ENCODE results near the gene LTBP3.
"Not testable (repeated sequence)": the region's sequence is repeated elsewhere in the genome, so short reads cannot be mapped to it uniquely, and the experiment has no call there.

LTBP3 gene

GRCh38 chr11:65535102-65535501 is 23.1 kb downstream of the LTBP3 start:
- DNase-seq = no peak

GRCh38 chr11:65532388-65533064 is 25.6 kb downstream of the LTBP3 start:
- DNase-seq = no peak

- no peak for DNase-seq
Observed at GRCh38 chr11:65530157-65530496, 28.0 kb downstream of the LTBP3 start.

- no peak for DNase-seq
Observed at GRCh38 chr11:65529475-65530156, 28.5 kb downstream of the LTBP3 start.

- no peak for DNase-seq
Observed at GRCh38 chr11:65528819-65529350, 29.3 kb downstream of the LTBP3 start.

- DNase-seq = no peak
Observed at GRCh38 chr11:65526744-65527143, 31.4 kb downstream of the LTBP3 start.

- DNase-seq = no peak
Observed at GRCh38 chr11:65525546-65526480, 32.3 kb downstream of the LTBP3 start.

GRCh38 chr11:65524741-65525545 is 33.2 kb downstream of the LTBP3 start, which contains the start of gene SCYL1:
Gene SCYL1 (plus strand): TSS chr11:65525083. CDS start chr11:65525154, 71 bp downstream.
- DNase-seq = peak; percentile 95

GRCh38 chr11:65524014-65524740 is 34.0 kb downstream of the LTBP3 start:
- DNase-seq = peak; percentile 44

GRCh38 chr11:65523631-65523968 is 34.6 kb downstream of the LTBP3 start:
- DNase-seq = peak; percentile 34

- peak; percentile 30 for DNase-seq
Observed at GRCh38 chr11:65522718-65523630, 35.2 kb downstream of the LTBP3 start.

- DNase-seq = peak; percentile 11
Observed at GRCh38 chr11:65521777-65522521, 36.2 kb downstream of the LTBP3 start.

- not testable (repeated sequence) for DNase-seq
Observed at GRCh38 chr11:65518941-65519549, 39.1 kb downstream of the LTBP3 start.

- DNase-seq = no peak
Observed at GRCh38 chr11:65516135-65516968, 41.8 kb downstream of the LTBP3 start.

GRCh38 chr11:65512311-65512710 is 45.8 kb downstream of the LTBP3 start:
- DNase-seq = peak; percentile 22

GRCh38 chr11:65506772-65507505 is 51.2 kb downstream of the LTBP3 start:
- DNase-seq = peak; percentile 79

- no peak for DNase-seq
Observed at GRCh38 chr11:65506290-65506771, 51.8 kb downstream of the LTBP3 start.

Measured in right forelimb (tissue), 1 donor.